Progenitor cell of endocrine pancreas (in vitro differentiated cells): ENCODE data around the gene ZFHX3. TPM values are rescaled to one million over a fixed set of nuclear protein-coding genes. Genes with fewer than 3 reads are reported as not detected.

Experiments
- DNase-seq: peaks from one replicate; pipeline ENCODE4 v3.0.0; 2021; ENCODE audit warnings: low spot score; ENCODE audit not compliant: unreplicated experiment
- H3K27ac Mint-ChIP-seq: 2 replicates; pipeline ENCODE4 v1.8.0; 2021; ENCODE audit warnings: mild to moderate bottlenecking, moderate library complexity, mixed read lengths
- H3K27me3 Mint-ChIP-seq: 2 replicates; pipeline ENCODE4 v1.8.0; 2021; ENCODE audit warnings: mixed read lengths
- H3K36me3 Mint-ChIP-seq: 2 replicates; pipeline ENCODE4 v1.8.0; 2022; ENCODE audit warnings: mixed read lengths; ENCODE audit not compliant: insufficient read depth
- H3K4me1 Mint-ChIP-seq: 2 replicates; pipeline ENCODE4 v1.8.0; 2021; ENCODE audit warnings: low read depth, mixed read lengths
- H3K4me3 Mint-ChIP-seq: 2 replicates; pipeline ENCODE4 v1.8.0; 2021; ENCODE audit warnings: low read depth, mild to moderate bottlenecking, moderate library complexity, mixed read lengths
- H3K9me3 Mint-ChIP-seq: 2 replicates; pipeline ENCODE4 v1.8.0; 2021; ENCODE audit warnings: low read depth, mixed read lengths
- total RNA-seq: library from RNA; stranded (reverse); gene quantifications from 2 replicates; pipeline ENCODE4 v1.2.1, GENCODE V29; 2021
- TF ChIP-seq, protein P1 (sequence below): fragments of 200-600 bp; sonication (generic); IDR thresholded peaks from one replicate; pipeline ENCODE4 v1.5.0; 2021; ENCODE audit warnings: antibody characterized with exemption, mild to moderate bottlenecking; ENCODE audit not compliant: unreplicated experiment

Gene ZFHX3
- total RNA-seq, 1 donor from 2014 or later = 54.0 TPM

DNA sequence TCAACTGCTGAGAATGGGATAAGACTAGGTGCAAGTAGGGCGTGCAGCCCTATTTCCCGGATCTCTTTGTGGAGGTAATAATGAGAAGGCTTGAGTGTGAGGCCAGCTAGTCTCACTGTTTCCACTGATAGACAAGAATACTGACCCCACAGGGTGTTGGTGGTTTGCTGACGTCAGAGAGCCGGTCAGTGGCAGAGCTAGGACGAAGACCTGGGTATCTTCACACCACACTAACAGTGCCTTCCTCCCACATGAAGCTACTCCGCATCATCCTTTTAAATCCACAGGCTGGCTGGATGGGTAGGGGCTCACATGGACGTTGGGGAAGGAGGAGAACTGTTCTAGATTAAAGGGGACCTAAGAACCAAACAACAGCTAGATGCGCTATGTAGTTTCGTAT, 68.0 kb downstream of the ZFHX3 start:
- no peaks in the 10 kb centered on the region for H3K27me3 Mint-ChIP-seq
- H3K27ac Mint-ChIP-seq = no peak overlapping the region
- DNase-seq = no peak
- H3K9me3 Mint-ChIP-seq = no peaks in the 10 kb centered on the region
- no peak overlapping the region for H3K4me3 Mint-ChIP-seq
- TF ChIP-seq, protein P1, sequence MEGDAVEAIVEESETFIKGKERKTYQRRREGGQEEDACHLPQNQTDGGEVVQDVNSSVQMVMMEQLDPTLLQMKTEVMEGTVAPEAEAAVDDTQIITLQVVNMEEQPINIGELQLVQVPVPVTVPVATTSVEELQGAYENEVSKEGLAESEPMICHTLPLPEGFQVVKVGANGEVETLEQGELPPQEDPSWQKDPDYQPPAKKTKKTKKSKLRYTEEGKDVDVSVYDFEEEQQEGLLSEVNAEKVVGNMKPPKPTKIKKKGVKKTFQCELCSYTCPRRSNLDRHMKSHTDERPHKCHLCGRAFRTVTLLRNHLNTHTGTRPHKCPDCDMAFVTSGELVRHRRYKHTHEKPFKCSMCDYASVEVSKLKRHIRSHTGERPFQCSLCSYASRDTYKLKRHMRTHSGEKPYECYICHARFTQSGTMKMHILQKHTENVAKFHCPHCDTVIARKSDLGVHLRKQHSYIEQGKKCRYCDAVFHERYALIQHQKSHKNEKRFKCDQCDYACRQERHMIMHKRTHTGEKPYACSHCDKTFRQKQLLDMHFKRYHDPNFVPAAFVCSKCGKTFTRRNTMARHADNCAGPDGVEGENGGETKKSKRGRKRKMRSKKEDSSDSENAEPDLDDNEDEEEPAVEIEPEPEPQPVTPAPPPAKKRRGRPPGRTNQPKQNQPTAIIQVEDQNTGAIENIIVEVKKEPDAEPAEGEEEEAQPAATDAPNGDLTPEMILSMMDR = no peak
- H3K36me3 Mint-ChIP-seq = no peaks in the 10 kb centered on the region
- H3K4me1 Mint-ChIP-seq = peaks cover 62% of the 10 kb centered on the region

GRCh38 chr16:72978212-72978611, 69.7 kb downstream of the ZFHX3 start:
- H3K27me3 Mint-ChIP-seq = no peaks in the 10 kb centered on the region
- H3K9me3 Mint-ChIP-seq = no peaks in the 10 kb centered on the region
- H3K36me3 Mint-ChIP-seq = no peaks in the 10 kb centered on the region
- peaks cover 52% of the 10 kb centered on the region for H3K4me1 Mint-ChIP-seq
- no peak overlapping the region for H3K4me3 Mint-ChIP-seq
- TF ChIP-seq, protein P1 = no peak
- no peak for DNase-seq
- H3K27ac Mint-ChIP-seq = no peak overlapping the region

DNA sequence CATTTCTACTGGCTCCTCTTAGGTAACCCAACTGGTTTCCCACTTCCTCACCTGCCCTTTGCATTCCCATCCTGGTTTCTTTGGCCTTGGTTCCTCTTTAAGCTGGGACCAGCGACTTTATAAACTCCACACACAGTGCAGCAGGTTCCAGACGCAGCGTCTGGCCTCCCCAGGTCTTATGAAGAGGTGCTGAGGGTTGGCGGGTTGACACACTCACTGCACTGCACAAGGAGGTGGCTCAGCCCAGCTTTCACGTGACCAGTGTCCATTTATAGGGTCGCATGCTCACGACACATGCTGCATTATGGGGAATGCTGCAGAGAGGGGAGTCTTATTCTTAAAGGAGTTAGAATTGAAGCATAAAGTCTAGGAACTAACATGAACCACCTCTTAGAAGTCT, 70.8 kb downstream of the ZFHX3 start:
- H3K36me3 Mint-ChIP-seq = no peaks in the 10 kb centered on the region
- H3K27me3 Mint-ChIP-seq = no peaks in the 10 kb centered on the region
- H3K4me1 Mint-ChIP-seq = peaks cover 42% of the 10 kb centered on the region
- H3K9me3 Mint-ChIP-seq = no peaks in the 10 kb centered on the region
- TF ChIP-seq, protein P1 = no peak
- DNase-seq = no peak
- H3K27ac Mint-ChIP-seq = peak overlapping the region; percentile 41
- H3K4me3 Mint-ChIP-seq = no peak overlapping the region

DNA sequence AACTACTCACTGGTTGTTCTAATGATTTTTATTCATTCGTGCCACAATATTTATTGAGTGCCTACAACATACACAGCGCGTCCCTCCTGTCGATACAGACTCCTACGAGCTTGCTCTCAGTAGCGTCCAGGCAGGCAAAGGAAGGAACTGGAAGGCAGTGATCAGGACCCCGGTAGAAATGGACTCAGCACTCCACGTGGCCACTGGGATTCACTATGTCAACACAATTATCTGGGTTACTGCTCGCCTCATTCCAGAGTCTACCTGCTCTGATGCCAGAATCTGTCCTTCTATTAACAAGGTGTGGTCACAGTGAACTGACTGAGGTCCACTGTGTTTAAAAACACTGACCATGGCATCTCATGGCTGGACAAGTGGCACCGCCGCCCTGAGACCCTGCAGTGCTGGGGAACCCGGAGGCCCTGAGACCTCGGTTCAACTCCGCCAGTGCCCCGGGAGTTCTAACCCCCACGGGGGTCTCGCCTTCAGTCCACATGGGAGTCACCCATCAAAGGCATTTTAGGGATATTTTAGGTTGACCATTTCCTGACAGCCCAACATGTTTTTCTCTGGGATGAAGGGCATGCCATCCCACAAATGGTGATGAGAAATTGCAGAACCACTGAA, 71.4 kb downstream of the ZFHX3 start:
- Mint-ChIP-seq H3K27me3 (no peaks in the 10 kb centered on the region), H3K4me1 (peaks cover 37% of the 10 kb centered on the region), H3K4me3 (no peak overlapping the region), H3K36me3 (no peaks in the 10 kb centered on the region), H3K27ac (peak overlapping the region; percentile 71), H3K9me3 (no peaks in the 10 kb centered on the region)
- TF ChIP-seq, protein P1 = no peak
- DNase-seq = no peak

- no peaks in the 10 kb centered on the region for H3K27me3 Mint-ChIP-seq
- no peak overlapping the region for H3K27ac Mint-ChIP-seq
- no peaks in the 10 kb centered on the region for H3K36me3 Mint-ChIP-seq
- TF ChIP-seq, protein P1 = no peak
- H3K4me1 Mint-ChIP-seq = peaks cover 32% of the 10 kb centered on the region
- H3K4me3 Mint-ChIP-seq = no peak overlapping the region
- no peak for DNase-seq
- H3K9me3 Mint-ChIP-seq = no peaks in the 10 kb centered on the region
Observed at GRCh38 chr16:72975809-72976437, 72.0 kb downstream of the ZFHX3 start.
